ENCODE data around the gene EVI2B. TPM values are rescaled to one million over a fixed set of nuclear protein-coding genes. Genes with fewer than 3 reads are reported as not detected.
"Not testable (repeated sequence)": the region's sequence is repeated elsewhere in the genome, so short reads cannot be mapped to it uniquely, and the experiment has no call there.

The EVI2B gene
- total RNA-seq, 1 donor from 2014 or later, result 2.0 TPM

DNA sequence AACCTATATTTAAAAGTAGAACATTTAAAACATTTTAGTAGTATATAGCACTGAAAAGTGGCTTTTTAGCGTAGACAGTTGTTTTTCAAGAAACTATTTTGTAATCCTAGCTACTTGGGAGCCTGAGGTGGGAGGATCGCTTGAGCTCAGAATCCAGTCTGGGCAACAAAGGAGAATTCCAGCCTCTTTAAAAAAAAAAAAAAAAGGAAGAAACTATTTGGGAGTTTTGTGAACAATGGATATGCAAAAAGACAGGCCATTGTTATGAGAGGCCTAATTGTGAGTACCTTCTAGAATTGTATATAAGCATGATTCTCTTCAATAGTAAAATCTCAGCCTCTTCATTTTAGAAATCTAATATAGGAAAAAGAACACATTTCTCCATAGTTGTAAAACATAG lies 34.5 kb downstream of the EVI2B start:
- intact Hi-C loops (cut with DNase I), result loop anchor here (10.0 kb wide), 1 partner anchor 95 kb away; no protein-coding TSS in a partner anchor
- DNase-seq (ENCODE audit: low spot score), result no peak

DNA sequence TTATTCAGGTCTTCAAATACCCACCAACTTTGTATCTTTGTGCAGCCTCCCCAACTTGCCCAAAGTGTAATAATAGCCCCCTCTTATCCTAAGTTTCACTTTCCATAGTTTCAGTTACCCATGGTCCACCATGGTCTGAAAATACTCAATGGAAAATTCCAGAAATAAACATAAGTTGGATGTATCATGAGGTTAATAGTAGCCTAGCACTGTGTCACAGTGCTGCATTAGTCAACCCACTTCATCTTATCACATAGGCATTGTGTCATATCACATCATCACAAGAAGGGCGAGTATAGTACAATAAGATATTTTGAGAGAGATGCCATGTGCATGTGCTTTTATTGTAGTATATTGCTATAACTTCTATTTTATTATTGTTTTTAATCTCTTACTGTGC lies 38.7 kb downstream of the EVI2B start:
- DNase-seq (ENCODE audit: low spot score), result no peak
- intact Hi-C loops (cut with DNase I), result loop anchor here (10.0 kb wide), 1 partner anchor 100 kb away; no protein-coding TSS in a partner anchor

DNA sequence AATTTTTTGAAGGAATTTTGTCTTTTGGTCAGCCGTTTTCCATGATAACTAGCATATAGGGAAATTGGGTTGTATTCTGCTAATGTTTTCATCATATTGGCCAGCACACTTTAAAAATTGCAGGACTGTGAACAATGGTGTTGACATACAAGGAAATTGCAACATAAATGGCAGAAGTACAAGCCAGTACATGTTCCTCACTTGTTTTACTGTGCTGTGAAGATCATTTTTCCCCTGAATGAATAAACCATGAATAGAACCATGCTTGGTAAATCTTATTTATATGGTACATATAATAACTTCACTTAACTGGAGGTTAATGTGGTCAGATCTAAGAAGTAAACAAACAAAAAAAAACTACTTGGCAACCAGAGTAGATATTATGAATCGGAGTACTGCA lies 39.6 kb downstream of the EVI2B start:
- intact Hi-C loops (cut with DNase I), result loop anchor here (10.0 kb wide), 1 partner anchor 101 kb away; no protein-coding TSS in a partner anchor
- DNase-seq (ENCODE audit: low spot score), result no peak

DNA sequence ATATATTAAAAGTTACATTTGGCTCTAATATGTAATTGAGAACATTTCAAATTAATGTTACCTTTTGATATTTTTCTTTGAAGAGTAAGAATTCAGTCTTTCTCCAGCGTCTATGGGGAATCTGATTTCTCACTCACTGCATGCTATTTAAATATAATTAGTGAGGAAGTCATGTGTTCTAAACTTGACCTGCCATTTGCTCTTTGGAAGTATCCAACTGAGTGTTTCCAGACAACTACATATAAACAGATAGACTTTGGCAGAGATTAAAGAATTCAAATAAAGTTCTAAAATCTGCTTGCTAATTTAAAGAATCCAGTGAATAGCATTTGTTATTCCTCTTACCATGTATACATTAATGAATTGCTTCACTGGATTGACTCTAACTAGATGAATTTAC lies 40.3 kb downstream of the EVI2B start:
- DNase-seq (ENCODE audit: low spot score), result no peak
- intact Hi-C loops (cut with DNase I), result loop anchor here (10.0 kb wide), 1 partner anchor 101 kb away; no protein-coding TSS in a partner anchor

DNA sequence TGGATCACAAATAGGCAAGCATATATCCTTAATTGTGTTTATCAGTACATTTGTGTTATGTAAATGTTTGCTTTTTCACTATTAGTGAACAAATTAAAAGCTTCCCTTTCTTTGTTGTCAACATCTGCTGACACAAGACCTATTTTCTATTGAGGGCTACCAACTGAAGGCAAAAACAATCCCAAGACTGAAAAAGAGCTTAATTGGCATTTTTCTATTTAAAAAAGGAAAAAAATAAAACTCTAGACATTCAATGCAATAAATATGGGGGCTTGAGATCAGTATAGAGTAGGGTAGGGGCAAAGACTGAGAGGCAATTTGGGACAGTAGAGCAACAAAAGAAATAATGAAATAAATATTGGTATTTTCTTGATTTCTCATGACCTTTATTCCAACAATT lies 41.1 kb downstream of the EVI2B start:
- DNase-seq (ENCODE audit: low spot score), result no peak
- intact Hi-C loops (cut with DNase I), result loop anchor here (10.0 kb wide), 1 partner anchor 102 kb away; no protein-coding TSS in a partner anchor

DNA sequence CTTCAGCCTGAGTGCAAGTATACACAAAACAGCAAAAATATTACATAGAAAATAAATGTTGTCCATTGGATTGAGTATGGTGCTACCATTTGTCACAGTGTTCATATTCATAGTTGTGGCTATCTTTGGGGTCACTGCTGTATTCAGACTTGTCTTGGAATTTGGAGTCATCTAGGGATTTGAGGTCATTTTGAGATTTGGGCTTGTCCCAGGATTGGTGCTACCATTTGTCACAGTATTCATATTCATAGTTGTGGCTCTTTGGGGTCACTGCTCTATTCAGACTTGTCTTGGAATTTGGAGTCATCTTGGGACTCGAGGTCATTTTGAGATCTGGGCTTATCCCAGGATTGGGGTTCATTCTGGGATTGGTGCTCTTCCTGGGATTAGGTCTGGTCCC lies 41.6 kb downstream of the EVI2B start:
- DNase-seq (ENCODE audit: low spot score), result no peak
- intact Hi-C loops (cut with DNase I), result loop anchor here (10.0 kb wide), 1 partner anchor 103 kb away; no protein-coding TSS in a partner anchor

DNA sequence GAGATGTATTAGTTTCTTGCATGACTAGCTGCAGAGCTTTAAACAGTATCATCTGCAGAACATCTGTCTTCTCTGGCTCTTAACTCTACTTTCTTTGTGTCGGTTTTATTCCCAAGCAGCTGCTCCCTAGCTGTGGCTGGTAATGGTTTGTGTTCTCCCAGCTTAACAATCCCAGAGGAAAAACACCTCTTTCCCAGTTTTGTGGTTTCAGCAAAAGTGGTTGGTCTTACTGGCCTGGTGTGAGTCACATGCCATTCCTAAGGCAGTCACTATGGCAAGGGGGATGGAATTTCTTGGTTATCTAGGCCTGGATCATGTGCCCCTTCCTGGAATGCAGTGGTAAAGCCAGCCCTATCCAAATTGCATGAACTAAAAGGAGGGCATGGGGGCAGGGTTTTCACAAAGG lies 44.3 kb downstream of the EVI2B start:
- no peak for DNase-seq (ENCODE audit: low spot score)

DNA sequence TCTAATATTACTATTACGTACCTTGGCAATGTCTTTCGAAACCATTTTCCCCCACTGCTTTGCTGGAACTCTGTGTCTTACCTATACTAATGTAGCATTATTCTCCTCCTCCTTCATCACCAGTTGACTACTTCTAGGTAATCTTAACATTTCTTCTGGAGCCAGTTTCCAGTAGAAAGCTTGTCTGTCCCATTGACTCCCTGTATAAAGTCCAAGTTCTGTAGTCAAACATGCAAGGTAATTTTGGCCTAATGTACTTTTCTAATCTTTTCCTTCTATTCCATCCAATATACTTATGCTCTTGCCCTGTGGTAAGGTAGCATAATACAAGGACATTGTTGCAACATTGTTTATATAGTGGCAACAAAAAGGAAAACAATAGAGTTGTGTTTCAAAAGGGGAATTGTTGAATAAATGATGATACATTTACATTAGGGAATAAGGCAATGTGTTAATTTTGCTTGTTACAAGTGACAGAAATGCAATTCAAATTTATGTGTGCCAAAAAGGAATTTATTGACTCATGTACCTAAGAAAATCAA lies 44.7 kb downstream of the EVI2B start:
- intact Hi-C loops (cut with DNase I), result no loop called here
- no peak for DNase-seq (ENCODE audit: low spot score)

More for the DNA sequence above, 44.3 kb downstream of the EVI2B start:
- intact Hi-C loops (cut with DNase I), result no loop called here

DNA sequence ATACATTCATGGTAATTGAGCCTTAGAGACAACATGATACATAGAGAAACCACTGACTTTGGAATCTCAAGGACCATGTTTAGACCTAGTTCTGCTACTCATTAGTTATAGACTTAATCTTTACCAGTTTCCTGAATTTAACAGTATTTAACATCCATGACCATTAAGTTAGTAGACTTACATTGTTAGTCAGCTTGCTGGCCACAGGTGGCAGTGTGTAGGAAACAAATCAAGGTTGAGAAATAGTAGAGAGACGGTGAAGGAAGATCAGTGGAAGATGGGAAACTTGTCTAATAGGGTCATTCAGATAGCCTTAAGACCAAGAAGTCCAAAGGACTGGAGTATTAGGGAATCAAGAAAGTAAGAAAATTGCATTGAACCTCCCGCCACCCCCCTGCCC lies 47.8 kb downstream of the EVI2B start:
- DNase-seq (ENCODE audit: low spot score), result no peak
- intact Hi-C loops (cut with DNase I), result no loop called here

DNA sequence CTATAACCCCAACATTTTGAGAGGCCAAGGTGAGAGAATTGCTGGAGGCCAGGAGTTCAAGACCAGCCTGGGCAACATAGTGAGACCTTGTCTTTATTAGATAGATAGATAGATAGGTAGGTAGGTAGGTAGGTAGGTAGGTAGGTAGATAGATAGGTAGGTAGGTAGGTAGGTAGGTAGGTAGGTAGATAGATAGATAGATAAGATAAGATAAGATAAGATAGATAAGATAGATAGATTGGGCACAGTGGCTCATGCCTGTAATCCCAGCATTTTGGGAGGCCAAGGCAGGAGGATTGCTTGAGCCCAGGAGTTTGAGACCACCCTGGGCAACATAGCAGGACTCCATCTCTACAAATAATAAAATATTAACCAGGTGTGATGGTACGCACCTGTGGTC lies 50.9 kb downstream of the EVI2B start:
- intact Hi-C loops (cut with DNase I); DNase-seq (ENCODE audit: low spot score): not testable (repeated sequence)

DNA sequence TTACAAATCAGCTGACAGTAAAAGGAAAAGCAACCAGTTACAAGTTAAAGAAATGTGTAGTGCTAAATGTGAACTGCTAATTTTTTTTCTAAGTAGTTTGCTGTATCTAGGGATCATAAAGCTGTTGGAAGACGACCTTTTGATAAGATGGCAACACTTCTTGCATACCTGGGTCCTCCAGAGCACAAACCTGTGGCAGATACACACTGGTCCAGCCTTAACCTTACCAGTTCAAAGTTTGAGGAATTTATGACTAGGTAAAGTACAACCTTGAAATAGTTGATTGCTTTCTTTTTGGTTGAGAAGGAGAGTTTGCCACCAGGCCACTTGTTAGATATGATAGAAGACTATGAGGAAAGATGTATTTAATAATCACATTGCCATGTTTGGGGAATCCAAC lies 52.3 kb downstream of the EVI2B start:
- DNase-seq (ENCODE audit: low spot score), result no peak
- intact Hi-C loops (cut with DNase I), result no loop called here

DNA sequence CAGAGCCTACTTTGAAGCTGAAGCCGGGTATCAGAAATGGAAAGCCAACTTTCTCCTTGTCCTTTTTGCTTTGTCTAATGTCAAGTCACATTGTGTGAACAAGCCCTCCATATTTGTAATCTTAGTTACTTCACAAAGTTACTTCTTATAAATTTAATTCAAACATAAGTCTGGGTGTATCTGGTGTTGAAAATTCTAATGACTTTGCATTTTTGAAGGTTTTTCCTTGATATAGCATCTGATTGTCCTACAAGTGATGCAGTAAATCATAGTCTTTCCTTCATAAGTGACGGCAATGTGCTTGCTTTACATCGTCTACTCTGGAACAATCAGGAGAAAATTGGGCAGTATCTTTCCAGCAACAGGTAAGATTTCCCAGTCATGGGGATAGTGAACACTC lies 53.7 kb downstream of the EVI2B start:
- no peak for DNase-seq (ENCODE audit: low spot score)
- intact Hi-C loops (cut with DNase I), result no loop called here

DNA sequence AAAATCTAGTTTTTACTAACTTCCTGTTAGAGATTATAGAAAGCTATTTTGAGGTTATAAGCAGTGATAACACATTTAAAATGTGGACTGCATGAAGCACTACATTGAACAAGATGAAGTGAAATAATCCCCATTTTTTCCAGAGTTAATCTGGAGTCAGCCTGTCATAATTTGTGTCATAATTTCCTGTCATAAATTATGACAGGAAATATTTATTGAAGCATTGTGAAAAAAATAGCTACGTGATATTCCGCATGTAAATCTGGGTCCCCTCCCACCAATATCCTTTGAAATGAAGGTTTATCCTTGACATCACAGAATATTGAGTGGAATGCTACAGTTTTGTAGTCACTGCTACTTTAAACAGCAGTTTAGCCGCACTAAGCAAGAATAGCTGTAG lies 56.9 kb downstream of the EVI2B start:
- no peak for DNase-seq (ENCODE audit: low spot score)
- intact Hi-C loops (cut with DNase I), result no loop called here

DNA sequence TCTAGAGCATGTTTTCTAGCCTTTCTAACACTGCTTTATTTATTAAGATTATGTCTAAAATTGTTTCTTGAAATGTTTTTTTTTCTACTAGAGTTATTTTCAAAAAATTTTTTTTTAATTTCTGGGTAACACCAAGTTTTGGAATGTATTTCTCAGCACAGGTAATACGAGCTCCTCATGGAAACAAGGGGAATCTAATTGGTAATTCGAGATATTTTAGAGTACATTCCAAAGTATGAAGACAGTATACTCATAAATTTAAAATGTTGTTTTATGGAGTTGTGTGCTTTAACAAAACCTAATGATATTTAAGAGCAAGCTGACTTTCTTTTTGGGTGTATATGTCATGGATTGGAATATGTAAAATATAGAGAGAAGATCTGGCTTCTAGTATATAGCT lies 59.2 kb downstream of the EVI2B start:
- intact Hi-C loops (cut with DNase I), result no loop called here

More for the DNA sequence above, 59.2 kb downstream of the EVI2B start:
- no peak for DNase-seq (ENCODE audit: low spot score)

Other genes starting within 250 kb of the EVI2B start
- 53.6 TPM for gene NF1, start 219.1 kb downstream of the EVI2B start, total RNA-seq
- gene OMG, start 16.8 kb downstream of the EVI2B start, total RNA-seq, result 0.62 TPM
- 2.2 TPM for gene EVI2A, start 7.6 kb upstream of the EVI2B start, total RNA-seq
- 4.9 TPM for gene RAB11FIP4, start 77.6 kb upstream of the EVI2B start, total RNA-seq